ENCODE data around the gene CSK. TPM values are rescaled to one million over a fixed set of nuclear protein-coding genes. Genes with fewer than 3 reads are reported as not detected.
A peak's percentile ranks its signal among the peaks of the same experiment; 100 is the strongest.
"Not testable (repeated sequence)": the region's sequence is repeated elsewhere in the genome, so short reads cannot be mapped to it uniquely, and the experiment has no call there.

The CSK gene
- 10 to 100 TPM; 39.4 to 76.8 (median 53.2) TPM for polyA plus RNA-seq
- long read RNA-seq, donor 1 = 0 reads
- long read RNA-seq, donor 2, transcript CSK-201 (13 exons, 2,767 nt) = major isoform, 5 of 5 reads
- long read RNA-seq, donor 2, partial matches to known transcripts = 0 of 5 reads
- long read RNA-seq, donor 2, other reads (novel, unspliced or antisense) = 0 of 5 reads
- long read RNA-seq, donor 3, transcript CSK-201 (13 exons, 2,767 nt) = major isoform, 6 of 31 reads
- long read RNA-seq, donor 3, partial matches to known transcripts = 24 of 31 reads
- long read RNA-seq, donor 3, other reads (novel, unspliced or antisense) = 0 of 31 reads
- long read RNA-seq, donor 4 = 0 reads
- long read RNA-seq, donor 5, partial matches to known transcripts = 7 of 7 reads
- long read RNA-seq, donor 5, other reads (novel, unspliced or antisense) = 0 of 7 reads
- long read RNA-seq, donor 6, transcript CSK-201 (13 exons, 2,767 nt) = major isoform, 7 of 8 reads
- long read RNA-seq, donor 6, partial matches to known transcripts = 0 of 8 reads
- long read RNA-seq, donor 6, other reads (novel, unspliced or antisense) = 0 of 8 reads
- long read RNA-seq, donor 7, transcript CSK-201 (13 exons, 2,767 nt) = major isoform, 26 of 48 reads
- long read RNA-seq, donor 7, partial matches to known transcripts = 19 of 48 reads
- long read RNA-seq, donor 7, other reads (novel, unspliced or antisense) = 0 of 48 reads
- long read RNA-seq, donor 8, partial matches to known transcripts = 0 of 1 reads
- long read RNA-seq, donor 8, other reads (novel, unspliced or antisense) = 0 of 1 reads
- long read RNA-seq, donor 9, partial matches to known transcripts = 0 of 2 reads
- long read RNA-seq, donor 9, other reads (novel, unspliced or antisense) = 0 of 2 reads
- long read RNA-seq, donor 10, transcript CSK-201 (13 exons, 2,767 nt) = major isoform, 6 of 17 reads
- long read RNA-seq, donor 10, partial matches to known transcripts = 10 of 17 reads
- long read RNA-seq, donor 10, other reads (novel, unspliced or antisense) = 0 of 17 reads

- no peaks in the 10 kb centered on the region for H3K9me3 ChIP-seq (ENCODE audit: control insufficient read depth in 2 of 2, insufficient read depth in 1 of 2, low read depth in 1 of 2, low read length in 1 of 2)
- H3K27me3 ChIP-seq (ENCODE audit: control insufficient read depth in 3 of 3, insufficient read depth in 3 of 3, low read length in 3 of 3) = no peaks in the 10 kb centered on the region
- H3K4me1 ChIP-seq (ENCODE audit: control insufficient read depth in 3 of 3, insufficient read depth in 2 of 3, low read depth in 1 of 3, low read length in 2 of 3) = peaks cover 12 to 78% (median 30%) of the 10 kb centered on the region in 3 donors
- peaks cover 0 to 34% (median 0%) of the 10 kb centered on the region in 3 donors for H3K36me3 ChIP-seq (ENCODE audit: control insufficient read depth in 3 of 3, insufficient read depth in 2 of 3, low read depth in 1 of 3, low read length in 3 of 3)
- peak within 1 kb of the TSS; percentile 47 to 89 (median 83) for H3K27ac ChIP-seq (ENCODE audit: low read depth in 1 of 3, low read length in 2 of 3)
- peak within 1 kb of the TSS; percentile 84 to 90 (median 88) for H3K4me3 ChIP-seq (ENCODE audit: low read depth in 1 of 3, low read length in 3 of 3)
- DNase-seq (peak; percentile 75 to 85), FAIRE-seq (no peak)
- 0 to 1% (median 1%) methylated on average over 34 to 74 of the region's 74 CpGs for WGBS, 3 donors
Measured at GRCh38 chr15:74781431-74782258, at the start of gene CSK. Gene CSK (plus strand): TSS chr15:74782080. CDS start chr15:74798298, 16,218 bp downstream.

- DNase-seq (no peak), FAIRE-seq (no peak)
- H3K4me3 ChIP-seq (ENCODE audit: low read depth in 1 of 3, low read length in 3 of 3) = no peak overlapping the region
- H3K27ac ChIP-seq (ENCODE audit: low read depth in 1 of 3, low read length in 2 of 3) = no peak overlapping the region
- H3K9me3 ChIP-seq (ENCODE audit: control insufficient read depth in 2 of 2, insufficient read depth in 1 of 2, low read depth in 1 of 2, low read length in 1 of 2) = no peaks in the 10 kb centered on the region
- H3K27me3 ChIP-seq (ENCODE audit: control insufficient read depth in 3 of 3, insufficient read depth in 3 of 3, low read length in 3 of 3) = peaks cover 0 to 16% (median 4%) of the 10 kb centered on the region in 3 donors
- H3K4me1 ChIP-seq (ENCODE audit: control insufficient read depth in 3 of 3, insufficient read depth in 2 of 3, low read depth in 1 of 3, low read length in 2 of 3) = peaks cover 0 to 22% (median 2%) of the 10 kb centered on the region in 3 donors
- H3K36me3 ChIP-seq (ENCODE audit: control insufficient read depth in 3 of 3, insufficient read depth in 2 of 3, low read depth in 1 of 3, low read length in 3 of 3) = no peaks in the 10 kb centered on the region
- WGBS, 3 donors = 84 to 89% (median 88%) methylated on average over 5 of the region's 5 CpGs
Measured at GRCh38 chr15:74732846-74733245, 49.0 kb upstream of the CSK start.

- H3K4me1 ChIP-seq (ENCODE audit: control insufficient read depth in 3 of 3, insufficient read depth in 2 of 3, low read depth in 1 of 3, low read length in 2 of 3) = peaks cover 0 to 22% (median 2%) of the 10 kb centered on the region in 3 donors
- no peak overlapping the region for H3K27ac ChIP-seq (ENCODE audit: low read depth in 1 of 3, low read length in 2 of 3)
- no peaks in the 10 kb centered on the region for H3K9me3 ChIP-seq (ENCODE audit: control insufficient read depth in 2 of 2, insufficient read depth in 1 of 2, low read depth in 1 of 2, low read length in 1 of 2)
- peaks cover 0 to 13% (median 4%) of the 10 kb centered on the region in 3 donors for H3K27me3 ChIP-seq (ENCODE audit: control insufficient read depth in 3 of 3, insufficient read depth in 3 of 3, low read length in 3 of 3)
- WGBS, 3 donors = 87 to 98% (median 94%) methylated on average over 3 of the region's 3 CpGs
- DNase-seq (no peak), FAIRE-seq (no peak)
- no peaks in the 10 kb centered on the region for H3K36me3 ChIP-seq (ENCODE audit: control insufficient read depth in 3 of 3, insufficient read depth in 2 of 3, low read depth in 1 of 3, low read length in 3 of 3)
- H3K4me3 ChIP-seq (ENCODE audit: low read depth in 1 of 3, low read length in 3 of 3) = no peak overlapping the region
Measured at GRCh38 chr15:74733269-74733668, 48.6 kb upstream of the CSK start.

GRCh38 chr15:74735305-74735704 lies 46.6 kb upstream of the CSK start:
- H3K4me3 ChIP-seq (ENCODE audit: low read depth in 1 of 3, low read length in 3 of 3) = no peak overlapping the region
- DNase-seq (no peak), FAIRE-seq (no peak)
- no peaks in the 10 kb centered on the region for H3K36me3 ChIP-seq (ENCODE audit: control insufficient read depth in 3 of 3, insufficient read depth in 2 of 3, low read depth in 1 of 3, low read length in 3 of 3)
- H3K27me3 ChIP-seq (ENCODE audit: control insufficient read depth in 3 of 3, insufficient read depth in 3 of 3, low read length in 3 of 3) = peaks cover 0 to 16% (median 4%) of the 10 kb centered on the region in 3 donors
- peaks cover 0 to 16% (median 2%) of the 10 kb centered on the region in 3 donors for H3K4me1 ChIP-seq (ENCODE audit: control insufficient read depth in 3 of 3, insufficient read depth in 2 of 3, low read depth in 1 of 3, low read length in 2 of 3)
- H3K27ac ChIP-seq (ENCODE audit: low read depth in 1 of 3, low read length in 2 of 3) = no peak overlapping the region
- WGBS, 3 donors = 81 to 87% (median 84%) methylated on average over 3 of the region's 3 CpGs
- no peaks in the 10 kb centered on the region for H3K9me3 ChIP-seq (ENCODE audit: control insufficient read depth in 2 of 2, insufficient read depth in 1 of 2, low read depth in 1 of 2, low read length in 1 of 2)

GRCh38 chr15:74738239-74738638 lies 43.6 kb upstream of the CSK start:
- DNase-seq; FAIRE-seq; H3K4me3 ChIP-seq (ENCODE audit: low read depth in 1 of 3, low read length in 3 of 3); H3K9me3 ChIP-seq (ENCODE audit: control insufficient read depth in 2 of 2, insufficient read depth in 1 of 2, low read depth in 1 of 2, low read length in 1 of 2); H3K4me1 ChIP-seq (ENCODE audit: control insufficient read depth in 3 of 3, insufficient read depth in 2 of 3, low read depth in 1 of 3, low read length in 2 of 3); H3K36me3 ChIP-seq (ENCODE audit: control insufficient read depth in 3 of 3, insufficient read depth in 2 of 3, low read depth in 1 of 3, low read length in 3 of 3); H3K27ac ChIP-seq (ENCODE audit: low read depth in 1 of 3, low read length in 2 of 3): not testable (repeated sequence)
- 56 to 70% (median 58%) methylated on average over 5 of the region's 5 CpGs for WGBS, 3 donors
- H3K27me3 ChIP-seq (ENCODE audit: control insufficient read depth in 3 of 3, insufficient read depth in 3 of 3, low read length in 3 of 3) = peaks cover 0 to 16% (median 4%) of the 10 kb centered on the region in 3 donors

GRCh38 chr15:74742422-74742821 lies 39.5 kb upstream of the CSK start:
- FAIRE-seq = no peak

GRCh38 chr15:74746389-74746788 lies 35.5 kb upstream of the CSK start:
- no peak overlapping the region for H3K27ac ChIP-seq (ENCODE audit: low read depth in 1 of 3, low read length in 2 of 3)
- DNase-seq (no peak), FAIRE-seq (no peak)
- peaks cover 0 to 4% (median 0%) of the 10 kb centered on the region in 3 donors for H3K27me3 ChIP-seq (ENCODE audit: control insufficient read depth in 3 of 3, insufficient read depth in 3 of 3, low read length in 3 of 3)
- no peaks in the 10 kb centered on the region for H3K36me3 ChIP-seq (ENCODE audit: control insufficient read depth in 3 of 3, insufficient read depth in 2 of 3, low read depth in 1 of 3, low read length in 3 of 3)
- H3K4me3 ChIP-seq (ENCODE audit: low read depth in 1 of 3, low read length in 3 of 3) = no peak overlapping the region
- no peaks in the 10 kb centered on the region for H3K4me1 ChIP-seq (ENCODE audit: control insufficient read depth in 3 of 3, insufficient read depth in 2 of 3, low read depth in 1 of 3, low read length in 2 of 3)
- 57 to 71% (median 70%) methylated on average over 4 of the region's 4 CpGs for WGBS, 3 donors
- peaks cover 0 to 6% of the 10 kb centered on the region in 2 donors for H3K9me3 ChIP-seq (ENCODE audit: control insufficient read depth in 2 of 2, insufficient read depth in 1 of 2, low read depth in 1 of 2, low read length in 1 of 2)

More at GRCh38 chr15:74742422-74742821, 39.5 kb upstream of the CSK start:
- no peaks in the 10 kb centered on the region for H3K36me3 ChIP-seq (ENCODE audit: control insufficient read depth in 3 of 3, insufficient read depth in 2 of 3, low read depth in 1 of 3, low read length in 3 of 3)
- 53 to 80% (median 74%) methylated on average over 5 of the region's 5 CpGs for WGBS, 3 donors
- no peaks in the 10 kb centered on the region for H3K4me1 ChIP-seq (ENCODE audit: control insufficient read depth in 3 of 3, insufficient read depth in 2 of 3, low read depth in 1 of 3, low read length in 2 of 3)
- no peak overlapping the region for H3K27ac ChIP-seq (ENCODE audit: low read depth in 1 of 3, low read length in 2 of 3)
- peaks cover 0 to 6% of the 10 kb centered on the region in 2 donors for H3K9me3 ChIP-seq (ENCODE audit: control insufficient read depth in 2 of 2, insufficient read depth in 1 of 2, low read depth in 1 of 2, low read length in 1 of 2)
- H3K4me3 ChIP-seq (ENCODE audit: low read depth in 1 of 3, low read length in 3 of 3) = no peak overlapping the region
- DNase-seq = no peak
- peaks cover 0 to 4% (median 3%) of the 10 kb centered on the region in 3 donors for H3K27me3 ChIP-seq (ENCODE audit: control insufficient read depth in 3 of 3, insufficient read depth in 3 of 3, low read length in 3 of 3)

Data from small intestine (tissue), 16 donors.